HepG2 (cell line): ENCODE data around the gene APOBEC3B. TPM values are rescaled to one million over a fixed set of nuclear protein-coding genes. Genes with fewer than 3 reads are reported as not detected.

ENCODE experiments used
- ATAC-seq: fragments of 200-7000 bp; cut with Tn5 transposase; 3 replicates; pipeline ENCODE4 v1.9.1; 2020; ENCODE audit warnings: mild to moderate bottlenecking, moderate library complexity
- BruUV-seq: library from RNA; stranded (reverse); fragments of 400-500 nt; replicated peaks from 2 replicates; lab custom pipeline; 2021; lab: Mats Ljungman, UMichigan
- CTCF ChIA-PET: fragments of 300-600 bp; formaldehyde crosslinking; extraction: SDS; loops from one replicate; lab custom pipeline; 2021; ENCODE audit warnings: low total read pairs, inconsistent platforms, low intra/inter-chr PET ratio; lab: Yijun Ruan, JAX
- POLR2A ChIA-PET: fragments of 350-600 bp; sonication (Branson Sonifier 250); formaldehyde crosslinking; loops from one replicate; lab custom pipeline; 2020; ENCODE audit warnings: antibody characterized with exemption, inconsistent platforms; lab: Yijun Ruan, JAX
- DNase-seq: peaks from one replicate; pipeline ENCODE4 v3.0.0-alpha.2; 2015; ENCODE audit warnings: low spot score
- FAIRE-seq: peaks from 3 replicates; lab custom pipeline; 2011; peaks lifted over from hg19 to GRCh38; lab: Jason Lieb, UNC
- H2AFZ ChIP-seq: one replicate; pipeline ENCODE4 v1.6.1; 2011; ENCODE audit warnings: low read length, inconsistent platforms
- H3K27ac ChIP-seq: fragments of 300-600 bp; 3 replicates; pipeline ENCODE4 v1.8.0; 2011; ENCODE audit warnings: mixed run types, mild to moderate bottlenecking, mixed read lengths, low read length, inconsistent platforms; ENCODE audit not compliant: insufficient read depth; ENCODE audit errors: extremely low read length
- H3K27me3 ChIP-seq, 2 experiments: fragments of 200-600 bp in 1 of 2; 2 replicates in 1 of 2; 3 replicates in 1 of 2; pipeline versions ENCODE4 v1.6.0 to v1.8.0; 2011; ENCODE audit warnings: low read length in 2 of 2, mild to moderate bottlenecking in 2 of 2, moderate library complexity in 2 of 2, inconsistent platforms in 1 of 2; ENCODE audit not compliant: insufficient read depth in 2 of 2, control insufficient read depth in 1 of 2
- H3K36me3 ChIP-seq, 2 experiments: fragments of 200-600 bp in 1 of 2; replicated peaks in 1 of 2; 2 replicates in 1 of 2; 3 replicates in 1 of 2; pipeline versions ENCODE4 v1.5.1 to v1.8.0; 2011; ENCODE audit warnings: low read length in 2 of 2, inconsistent platforms in 1 of 2; ENCODE audit not compliant: insufficient read depth in 2 of 2, control insufficient read depth in 1 of 2
- H3K4me1 ChIP-seq: 2 replicates; pipeline ENCODE4 v1.5.1; 2012; ENCODE audit warnings: low read length, inconsistent platforms; ENCODE audit not compliant: insufficient read depth
- H3K4me2 ChIP-seq: 2 replicates; pipeline ENCODE4 v1.6.0; 2011; ENCODE audit warnings: low read depth, low read length, inconsistent platforms
- H3K4me3 ChIP-seq, 3 experiments: fragments of 200-600 bp in 1 of 3; sonication (generic), shearing (Covaris generic) in 1 of 3; replicated peaks in 1 of 3; 2 replicates each; pipeline ENCODE4 v1.5.1; 2011 to 2016; ENCODE audit warnings: low read length in 3 of 3, inconsistent platforms in 2 of 3, low read depth in 2 of 3, mild to moderate bottlenecking in 2 of 3, control low read depth in 1 of 3, mixed read lengths in 1 of 3; ENCODE audit not compliant: insufficient read depth in 1 of 3
- H3K79me2 ChIP-seq: one replicate; pipeline ENCODE4 v1.6.1; 2011; ENCODE audit warnings: low read length, inconsistent platforms; ENCODE audit not compliant: insufficient read depth
- H3K9ac ChIP-seq: 2 replicates; pipeline ENCODE4 v1.6.0; 2011; ENCODE audit warnings: mild to moderate bottlenecking, low read depth, low read length, inconsistent platforms; ENCODE audit not compliant: insufficient read depth
- H3K9me3 ChIP-seq: 2 replicates; pipeline ENCODE4 v1.5.1; 2012; ENCODE audit warnings: mild to moderate bottlenecking, low read length
- H4K20me1 ChIP-seq: 2 replicates; pipeline ENCODE4 v1.6.0; 2011; ENCODE audit warnings: inconsistent platforms, mild to moderate bottlenecking, low read length, moderate library complexity; ENCODE audit not compliant: insufficient read depth
- ATF6 ChIP-seq: sonication (generic); formaldehyde crosslinking; conservative IDR thresholded peaks from 2 replicates; pipeline ENCODE4 v1.4.0; 2020; ENCODE audit warnings: missing genetic modification reagents
- DNMT1 ChIP-seq: sonication (generic); formaldehyde crosslinking; IDR thresholded peaks from 2 replicates; pipeline ENCODE4 v1.5.1; 2020; ENCODE audit warnings: mild to moderate bottlenecking, missing genetic modification reagents
- FOXA3 ChIP-seq: IDR thresholded peaks from 2 replicates; pipeline ENCODE4 v1.6.1; 2016; ENCODE audit warnings: missing genetic modification reagents, missing compliant biosample characterization
- MTA1 ChIP-seq: sonication (generic); formaldehyde crosslinking; IDR thresholded peaks from 2 replicates; pipeline ENCODE4 v1.4.0; 2020; ENCODE audit warnings: missing genetic modification reagents, mild to moderate bottlenecking, borderline replicate concordance
- REST ChIP-seq, 2 experiments: IDR thresholded peaks; 2 replicates each; pipeline ENCODE4 v1.6.1; 2011 to 2012; ENCODE audit warnings: low read length in 2 of 2, borderline replicate concordance in 1 of 2, low read depth in 1 of 2, mild to moderate bottlenecking in 1 of 2, moderate library complexity in 1 of 2
- SMARCC2 ChIP-seq: fragments of 450-650 bp; IDR thresholded peaks from 2 replicates; pipeline ENCODE4 v1.6.1; 2017; ENCODE audit warnings: antibody characterized with exemption, mild to moderate bottlenecking
- SRY ChIP-seq: sonication (generic); formaldehyde crosslinking; IDR thresholded peaks from 2 replicates; pipeline ENCODE4 v1.8.0; 2022; ENCODE audit warnings: mild to moderate bottlenecking, missing genetic modification reagents
- ZNF180 ChIP-seq: sonication (generic); formaldehyde crosslinking; IDR thresholded peaks from 2 replicates; pipeline ENCODE4 v1.4.0; 2020; ENCODE audit warnings: low read depth, missing genetic modification reagents, borderline replicate concordance
- ZNF44 ChIP-seq: sonication (generic); formaldehyde crosslinking; IDR thresholded peaks from 2 replicates; pipeline ENCODE4 v1.5.1; 2020; ENCODE audit warnings: mild to moderate bottlenecking, missing genetic modification reagents
- ZNF616 ChIP-seq: sonication (generic); formaldehyde crosslinking; IDR thresholded peaks from 2 replicates; pipeline ENCODE4 v1.5.0; 2020; ENCODE audit warnings: low read depth, mild to moderate bottlenecking, missing genetic modification reagents
- WGBS: methylation state at CpG from one replicate; pipeline ENCODE4 v1.1.6; 2017; ENCODE audit warnings: low lambda C conversion rate; 5-methylcytosine and 5-hydroxymethylcytosine counted together
- in situ Hi-C: cut with HindIII; loops from 2 replicates; pipeline ENCODE4 v1.10.0; 2017; ENCODE audit warnings: low pct_unique_long_range_greater_than_20kb; ENCODE audit not compliant: extremely low pct_ligation_motif_present
- intact Hi-C: fragments of 100-400 bp; cut with micrococcal nuclease; formaldehyde crosslinking; loops from one replicate; pipeline ENCODE4 v1.10.0; 2022; ENCODE audit not compliant: unreplicated experiment
- polyA plus RNA-seq, 8 experiments: library from polyadenylated mRNA; depleted of rRNA in 3 of 8; stranded (reverse) in 7 of 8; unstranded in 1 of 8; fragments of >200 nt; fragmentation: Illumina TruSeq in 4 of 8; extraction: Trizol in 4 of 8; gene quantifications; 2 replicates each; pipeline versions ENCODE4 v1.2.1 to v1.2.3, GENCODE V29; 2011 to 2016; ENCODE audit warnings: low read depth in 4 of 8, missing spikeins in 1 of 8, mixed read lengths in 1 of 8; ENCODE audit not compliant: insufficient read depth in 1 of 8
- total RNA-seq, 5 experiments: library from RNA; depleted of rRNA; stranded (reverse); fragments of >200 nt; fragmentation: Illumina TruSeq; extraction: Trizol; gene quantifications; 2 replicates each; pipeline ENCODE4 v1.2.3, GENCODE V29; 2016; ENCODE audit warnings: low read depth in 1 of 5
- TF ChIP-seq, protein P1 (sequence below): sonication (generic); formaldehyde crosslinking; IDR thresholded peaks from 2 replicates; pipeline ENCODE4 v1.4.0; 2020; ENCODE audit warnings: missing genetic modification reagents
- TF ChIP-seq, protein P2 (sequence below): sonication (generic); formaldehyde crosslinking; IDR thresholded peaks from 2 replicates; pipeline ENCODE4 v1.4.0; 2020; ENCODE audit warnings: mild to moderate bottlenecking, low read depth, missing genetic modification reagents
- TF ChIP-seq, protein P3 (sequence below): sonication (generic); formaldehyde crosslinking; IDR thresholded peaks from 2 replicates; pipeline ENCODE4 v1.8.0; 2022; ENCODE audit warnings: mild to moderate bottlenecking, missing genetic modification reagents, borderline replicate concordance

Gene APOBEC3B
- total and polyA plus RNA-seq, 2 of the 13 experiments (the other 11 are each of a cell fraction or from before 2014, with no cell fraction given): 6.7 to 8.8 TPM

DNA sequence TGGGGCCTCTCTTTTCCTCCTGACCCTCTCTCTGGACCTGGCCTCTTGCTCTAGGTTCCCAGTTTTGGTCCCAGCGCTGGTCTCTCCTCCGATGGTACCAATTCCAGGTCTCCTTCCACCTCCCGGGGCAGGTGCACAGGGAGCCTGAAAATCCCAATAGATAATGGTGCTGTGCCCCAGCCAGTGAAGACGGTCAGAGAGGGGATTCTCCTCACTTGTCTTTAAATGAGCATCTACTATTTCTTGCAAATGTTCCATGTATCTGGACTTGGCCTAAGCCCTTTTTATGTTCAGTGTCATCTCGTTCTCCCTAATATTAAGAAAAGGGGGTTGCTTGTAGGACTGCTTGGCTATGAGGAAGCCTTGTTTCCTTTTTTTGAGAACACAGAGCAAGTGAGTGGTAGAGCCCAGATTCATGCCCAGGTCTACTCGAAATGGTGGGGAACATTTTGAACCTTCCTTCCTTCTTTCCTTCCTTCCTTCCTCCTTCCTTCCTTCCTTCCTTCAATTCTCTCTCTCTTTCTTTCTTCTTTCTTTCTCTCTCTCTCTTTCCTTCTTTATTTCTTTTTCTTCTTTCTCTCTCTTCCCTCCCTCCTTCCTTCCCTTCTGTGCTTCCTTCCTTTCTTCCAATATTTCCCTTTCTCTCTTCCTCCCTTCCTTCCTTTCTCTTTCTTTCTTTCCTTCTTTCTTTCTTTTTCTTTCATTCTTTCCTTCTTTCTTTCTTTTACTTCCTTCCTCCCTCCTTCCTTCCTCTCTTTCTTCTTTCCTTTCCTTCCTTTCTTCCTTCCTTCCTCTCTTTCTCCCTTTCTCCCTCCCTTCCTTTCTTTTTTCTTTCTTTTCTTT is 24.1 kb upstream of the APOBEC3B start:
- DNase-seq (no peak), FAIRE-seq (no peak), ATAC-seq (no peak)
- H3K4me3 ChIP-seq: no peak overlapping the region
- 11% methylated on average over 6 of the region's 6 CpGs for WGBS
- H3K79me2 ChIP-seq: no peaks in the 10 kb centered on the region
- H3K36me3 ChIP-seq: no peaks in the 10 kb centered on the region
- no peaks in the 10 kb centered on the region for H4K20me1 ChIP-seq
- no peak overlapping the region for H3K4me2 ChIP-seq
- BruUV-seq: no TSS peak
- no peaks in the 10 kb centered on the region for H3K9me3 ChIP-seq
- H3K9ac ChIP-seq: no peak overlapping the region
- peaks cover 0 to 14% of the 10 kb centered on the region in 2 experiments; a peak in 4 of 5 replicates for H3K27me3 ChIP-seq
- in situ Hi-C loops: no loop called here
- POLR2A ChIA-PET: no interaction called here
- no peak overlapping the region for H3K27ac ChIP-seq
- H3K4me1 ChIP-seq: peaks cover 18% of the 10 kb centered on the region
- intact Hi-C loops: no loop called here
- H2AFZ ChIP-seq: no peak overlapping the region
- CTCF ChIA-PET: no interaction called here
- no peak for TF ChIP-seq DNMT1
- TF ChIP-seq SRY (CRISPR knock-in tag): no peak
- TF ChIP-seq ZNF180: no peak
- TF ChIP-seq FOXA3: no peak
- TF ChIP-seq, protein P1, sequence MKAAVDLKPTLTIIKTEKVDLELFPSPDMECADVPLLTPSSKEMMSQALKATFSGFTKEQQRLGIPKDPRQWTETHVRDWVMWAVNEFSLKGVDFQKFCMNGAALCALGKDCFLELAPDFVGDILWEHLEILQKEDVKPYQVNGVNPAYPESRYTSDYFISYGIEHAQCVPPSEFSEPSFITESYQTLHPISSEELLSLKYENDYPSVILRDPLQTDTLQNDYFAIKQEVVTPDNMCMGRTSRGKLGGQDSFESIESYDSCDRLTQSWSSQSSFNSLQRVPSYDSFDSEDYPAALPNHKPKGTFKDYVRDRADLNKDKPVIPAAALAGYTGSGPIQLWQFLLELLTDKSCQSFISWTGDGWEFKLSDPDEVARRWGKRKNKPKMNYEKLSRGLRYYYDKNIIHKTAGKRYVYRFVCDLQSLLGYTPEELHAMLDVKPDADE (CRISPR knock-in tag): no peak
- TF ChIP-seq REST (IDR thresholded peaks at IDR 0.05; ENCODE audit: borderline replicate concordance in 1 of 2, low read depth in 1 of 2, low read length in 2 of 2): no peak
- TF ChIP-seq, protein P2, sequence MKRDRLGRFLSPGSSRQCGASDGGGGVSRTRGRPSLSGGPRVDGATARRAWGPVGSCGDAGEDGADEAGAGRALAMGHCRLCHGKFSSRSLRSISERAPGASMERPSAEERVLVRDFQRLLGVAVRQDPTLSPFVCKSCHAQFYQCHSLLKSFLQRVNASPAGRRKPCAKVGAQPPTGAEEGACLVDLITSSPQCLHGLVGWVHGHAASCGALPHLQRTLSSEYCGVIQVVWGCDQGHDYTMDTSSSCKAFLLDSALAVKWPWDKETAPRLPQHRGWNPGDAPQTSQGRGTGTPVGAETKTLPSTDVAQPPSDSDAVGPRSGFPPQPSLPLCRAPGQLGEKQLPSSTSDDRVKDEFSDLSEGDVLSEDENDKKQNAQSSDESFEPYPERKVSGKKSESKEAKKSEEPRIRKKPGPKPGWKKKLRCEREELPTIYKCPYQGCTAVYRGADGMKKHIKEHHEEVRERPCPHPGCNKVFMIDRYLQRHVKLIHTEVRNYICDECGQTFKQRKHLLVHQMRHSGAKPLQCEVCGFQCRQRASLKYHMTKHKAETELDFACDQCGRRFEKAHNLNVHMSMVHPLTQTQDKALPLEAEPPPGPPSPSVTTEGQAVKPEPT (CRISPR knock-in tag): no peak
- no peak for TF ChIP-seq MTA1 (CRISPR knock-in tag)
- no peak for TF ChIP-seq ZNF44 (CRISPR knock-in tag)
- TF ChIP-seq, protein P3, sequence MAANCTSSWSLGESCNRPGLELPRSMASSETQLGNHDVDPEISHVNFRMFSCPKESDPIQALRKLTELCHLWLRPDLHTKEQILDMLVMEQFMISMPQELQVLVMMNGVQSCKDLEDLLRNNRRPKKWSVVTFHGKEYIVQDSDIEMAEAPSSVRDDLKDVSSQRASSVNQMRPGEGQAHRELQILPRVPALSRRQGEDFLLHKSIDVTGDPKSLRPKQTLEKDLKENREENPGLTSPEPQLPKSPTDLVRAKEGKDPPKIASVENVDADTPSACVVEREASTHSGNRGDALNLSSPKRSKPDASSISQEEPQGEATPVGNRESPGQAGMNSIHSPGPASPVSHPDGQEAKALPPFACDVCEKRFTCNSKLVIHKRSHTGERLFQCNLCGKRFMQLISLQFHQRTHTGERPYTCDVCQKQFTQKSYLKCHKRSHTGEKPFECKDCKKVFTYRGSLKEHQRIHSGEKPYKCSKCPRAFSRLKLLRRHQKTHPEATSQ (CRISPR knock-in tag): no peak
- no peak for TF ChIP-seq ZNF616 (CRISPR knock-in tag)
- no peak for TF ChIP-seq SMARCC2
- no peak for TF ChIP-seq ATF6 (CRISPR knock-in tag)
